GM10248 (cell line): ENCODE results near the gene CRIP2.

Experiments
- CTCF ChIA-PET: fragments of 300-600 bp; sonication (Branson Sonifier 250); formaldehyde crosslinking; extraction: SDS; loops from one replicate; lab custom pipeline; 2021; ENCODE audit warnings: antibody characterized with exemption; lab: Yijun Ruan, JAX
- POLR2A ChIA-PET: fragments of 350-650 bp; sonication (Branson Sonifier 250); formaldehyde crosslinking; extraction: SDS; loops from one replicate; lab custom pipeline; 2020; ENCODE audit warnings: antibody characterized with exemption; lab: Yijun Ruan, JAX
- DNase-seq: peaks from one replicate; pipeline ENCODE4 v3.0.0; 2012; ENCODE audit errors: extremely low spot score
- CTCF ChIP-seq: IDR thresholded peaks from 2 replicates; pipeline ENCODE4 v1.5.1; 2012; ENCODE audit warnings: mild to moderate bottlenecking, low read depth; ENCODE audit errors: extremely low read depth, missing control alignments, control extremely low read depth

Gene CRIP2

GRCh38 chr14:105492031-105492970, 17.7 kb downstream of the CRIP2 start:
- DNase-seq = no peak
- ChIA-PET CTCF (interaction anchor here (1.0 to 6.9 kb wide), 6 partner anchors 11 to 926 kb away, joined by 3 to 91 read pairs (median 4); no protein-coding TSS in a partner anchor), POLR2A (interaction anchor here (0.6 to 1.1 kb wide), 2 partner anchors 14 to 962 kb away, joined by 3 to 4 read pairs; no protein-coding TSS in a partner anchor)
- no peak for TF ChIP-seq CTCF

- ChIA-PET CTCF (interaction anchor here (1.3 to 6.9 kb wide), 5 partner anchors 11 to 925 kb away, joined by 3 to 91 read pairs (median 4); no protein-coding TSS in a partner anchor), POLR2A (interaction anchor here (0.6 kb wide), 1 partner anchor 364 kb away, joined by 5 read pairs; no protein-coding TSS in a partner anchor)
- TF ChIP-seq CTCF = no peak
- DNase-seq = no peak
Measured at GRCh38 chr14:105492971-105493871, 18.6 kb downstream of the CRIP2 start.

- TF ChIP-seq CTCF = no peak
- CTCF ChIA-PET = interaction anchor here (2.8 to 6.9 kb wide), 2 partner anchors 12 to 123 kb away, joined by 14 to 91 read pairs; no protein-coding TSS in a partner anchor
- no peak for DNase-seq
- POLR2A ChIA-PET = interaction anchor here (0.6 kb wide), 1 partner anchor 364 kb away, joined by 5 read pairs; no protein-coding TSS in a partner anchor
Measured at GRCh38 chr14:105493921-105494605, 19.4 kb downstream of the CRIP2 start.

GRCh38 chr14:105494606-105494929, 19.9 kb downstream of the CRIP2 start:
- CTCF ChIA-PET = interaction anchor here (6.9 kb wide), 1 partner anchor 13 kb away, joined by 91 read pairs; no protein-coding TSS in a partner anchor
- no peak for DNase-seq
- POLR2A ChIA-PET = no interaction called here
- TF ChIP-seq CTCF = no peak

- CTCF ChIA-PET = interaction anchor here (6.9 kb wide), 1 partner anchor 14 kb away, joined by 91 read pairs; no protein-coding TSS in a partner anchor
- POLR2A ChIA-PET = no interaction called here
- no peak for DNase-seq
- no peak for TF ChIP-seq CTCF
Measured at GRCh38 chr14:105495101-105495989, 20.7 kb downstream of the CRIP2 start.
